SK-N-MC (cell line): ENCODE data around the gene CNGB1.

Experiments used
- EZH2 ChIP-seq: fragments of 200-600 bp; sonication (generic); IDR thresholded peaks from one replicate; pipeline ENCODE4 v1.6.1; 2017; ENCODE audit warnings: antibody characterized with exemption
- POLR2AphosphoS5 ChIP-seq: IDR thresholded peaks from 2 replicates; pipeline ENCODE4 v1.6.1; 2012; ENCODE audit warnings: mild to moderate bottlenecking, low read depth, low read length, borderline replicate concordance

- no peak for TF ChIP-seq EZH2
- TF ChIP-seq POLR2AphosphoS5: no peak
Observed at GRCh38 chr16:57889522-57889921, 81.4 kb downstream of the CNGB1 start.
